Neutrophil (primary cell): ENCODE data around the gene GARIN5A.
A peak's percentile ranks its signal among the peaks of the same experiment; 100 is the strongest.

Source experiments
- H3K27ac ChIP-seq: fragments of 200-600 bp; sonication (generic); 2 replicates; pipeline ENCODE4 v1.5.1; 2016; ENCODE audit warnings: mild to moderate bottlenecking, moderate library complexity
- H3K27me3 ChIP-seq: fragments of 200-600 bp; sonication (generic); 2 replicates; pipeline ENCODE4 v1.6.0; 2016; ENCODE audit warnings: mild to moderate bottlenecking
- H3K36me3 ChIP-seq: fragments of 200-600 bp; sonication (generic); 2 replicates; pipeline ENCODE4 v1.5.1; 2017
- H3K4me1 ChIP-seq, 2 experiments: fragments of 200-600 bp in 1 of 2; sonication (generic) in 1 of 2; 1 replicate in 1 of 2; 2 replicates in 1 of 2; pipeline versions ENCODE4 v1.5.1 to v1.6.1; 2013 to 2016; ENCODE audit warnings: low read depth in 1 of 2, low read length in 1 of 2, mild to moderate bottlenecking in 1 of 2, moderate library complexity in 1 of 2; ENCODE audit not compliant: control insufficient read depth in 1 of 2, insufficient read depth in 1 of 2
- H3K4me3 ChIP-seq, 2 experiments: fragments of 200-600 bp in 1 of 2; sonication (generic) in 1 of 2; 1 replicate in 1 of 2; 2 replicates in 1 of 2; pipeline ENCODE4 v1.5.1; 2013 to 2016; ENCODE audit warnings: low read depth in 1 of 2, low read length in 1 of 2, mild to moderate bottlenecking in 1 of 2, moderate library complexity in 1 of 2
- H3K9me3 ChIP-seq: fragments of 200-600 bp; sonication (generic); 2 replicates; pipeline ENCODE4 v1.5.1; 2016
- TF ChIP-seq, protein P1 (sequence below): fragments of 200-600 bp; sonication (generic); IDR thresholded peaks from 2 replicates; pipeline ENCODE4 v1.5.1; 2016; ENCODE audit warnings: antibody characterized with exemption

Gene GARIN5A

DNA sequence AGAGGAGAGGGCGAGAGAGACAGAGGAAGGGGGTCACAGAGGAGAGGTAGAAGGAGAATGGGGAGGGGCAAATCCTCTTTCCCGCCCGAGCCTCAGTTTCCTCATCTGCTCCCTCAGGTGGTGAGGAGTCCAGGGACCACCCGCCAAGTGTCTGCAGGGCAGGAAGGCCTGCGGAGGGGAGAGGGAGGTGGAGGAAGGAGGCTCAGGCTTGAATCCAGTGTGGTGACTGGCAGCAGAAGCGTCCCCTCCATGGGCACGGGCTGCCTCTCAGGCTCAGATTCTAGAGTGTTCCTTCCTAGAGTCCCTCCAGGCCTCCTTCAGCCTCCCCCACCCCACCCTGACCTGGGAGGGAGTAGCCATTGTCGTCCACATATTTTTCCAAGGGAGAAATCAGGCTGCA is 16.5 kb upstream of the GARIN5A start:
- no peaks in the 10 kb centered on the region for H3K9me3 ChIP-seq
- no peaks in the 10 kb centered on the region for H3K27me3 ChIP-seq
- H3K36me3 ChIP-seq: no peaks in the 10 kb centered on the region
- TF ChIP-seq, protein P1, sequence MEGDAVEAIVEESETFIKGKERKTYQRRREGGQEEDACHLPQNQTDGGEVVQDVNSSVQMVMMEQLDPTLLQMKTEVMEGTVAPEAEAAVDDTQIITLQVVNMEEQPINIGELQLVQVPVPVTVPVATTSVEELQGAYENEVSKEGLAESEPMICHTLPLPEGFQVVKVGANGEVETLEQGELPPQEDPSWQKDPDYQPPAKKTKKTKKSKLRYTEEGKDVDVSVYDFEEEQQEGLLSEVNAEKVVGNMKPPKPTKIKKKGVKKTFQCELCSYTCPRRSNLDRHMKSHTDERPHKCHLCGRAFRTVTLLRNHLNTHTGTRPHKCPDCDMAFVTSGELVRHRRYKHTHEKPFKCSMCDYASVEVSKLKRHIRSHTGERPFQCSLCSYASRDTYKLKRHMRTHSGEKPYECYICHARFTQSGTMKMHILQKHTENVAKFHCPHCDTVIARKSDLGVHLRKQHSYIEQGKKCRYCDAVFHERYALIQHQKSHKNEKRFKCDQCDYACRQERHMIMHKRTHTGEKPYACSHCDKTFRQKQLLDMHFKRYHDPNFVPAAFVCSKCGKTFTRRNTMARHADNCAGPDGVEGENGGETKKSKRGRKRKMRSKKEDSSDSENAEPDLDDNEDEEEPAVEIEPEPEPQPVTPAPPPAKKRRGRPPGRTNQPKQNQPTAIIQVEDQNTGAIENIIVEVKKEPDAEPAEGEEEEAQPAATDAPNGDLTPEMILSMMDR: no peak
- H3K4me3 ChIP-seq: no peak overlapping the region
- H3K27ac ChIP-seq: no peak overlapping the region
- H3K4me1 ChIP-seq: peaks cover 3 to 10% of the 10 kb centered on the region in 2 experiments

DNA sequence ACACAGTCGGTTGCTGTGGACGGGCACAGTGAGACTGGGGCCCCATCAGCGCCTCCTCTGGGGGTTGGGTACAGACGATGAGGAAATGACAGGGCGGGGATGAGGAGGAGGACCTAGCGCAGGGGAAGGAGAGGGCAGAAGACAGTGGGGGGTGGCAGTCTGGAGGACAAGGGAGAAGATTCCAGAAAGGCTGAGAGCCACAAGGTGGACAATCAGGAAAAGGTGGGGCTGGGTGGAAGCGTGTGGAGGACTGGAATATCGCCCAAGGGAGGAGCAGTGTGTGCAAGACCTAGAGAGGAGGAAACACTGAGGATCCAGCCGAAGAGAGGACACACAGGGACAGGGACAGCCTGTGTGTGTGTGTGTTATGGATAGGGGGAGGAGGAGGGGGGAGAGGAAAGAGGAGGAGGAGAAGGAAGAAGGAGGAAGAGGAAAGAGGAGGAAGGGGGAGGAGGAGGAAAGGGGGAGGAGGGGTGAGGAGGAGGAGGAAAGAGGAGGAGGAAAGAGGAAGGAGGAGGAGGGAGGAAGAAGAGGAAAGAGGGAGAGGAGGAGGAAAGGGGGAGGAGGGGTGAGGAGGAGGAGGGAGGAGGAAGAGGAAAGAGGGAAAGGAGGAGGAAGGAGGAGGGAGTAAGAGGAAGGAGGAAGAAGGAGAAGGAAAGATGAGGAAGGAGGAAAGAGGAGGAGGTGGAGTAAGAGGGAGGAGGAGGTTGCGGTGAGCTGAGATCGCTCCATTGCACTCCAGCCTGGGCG is 15.8 kb upstream of the GARIN5A start:
- Histone ChIP-seq H3K27ac (peak overlapping the region; percentile 29), H3K9me3 (no peaks in the 10 kb centered on the region), H3K4me1 (peaks cover 3 to 10% of the 10 kb centered on the region in 2 experiments), H3K27me3 (no peaks in the 10 kb centered on the region), H3K36me3 (no peaks in the 10 kb centered on the region), H3K4me3 (no peak overlapping the region)
- TF ChIP-seq, protein P1: no peak

DNA sequence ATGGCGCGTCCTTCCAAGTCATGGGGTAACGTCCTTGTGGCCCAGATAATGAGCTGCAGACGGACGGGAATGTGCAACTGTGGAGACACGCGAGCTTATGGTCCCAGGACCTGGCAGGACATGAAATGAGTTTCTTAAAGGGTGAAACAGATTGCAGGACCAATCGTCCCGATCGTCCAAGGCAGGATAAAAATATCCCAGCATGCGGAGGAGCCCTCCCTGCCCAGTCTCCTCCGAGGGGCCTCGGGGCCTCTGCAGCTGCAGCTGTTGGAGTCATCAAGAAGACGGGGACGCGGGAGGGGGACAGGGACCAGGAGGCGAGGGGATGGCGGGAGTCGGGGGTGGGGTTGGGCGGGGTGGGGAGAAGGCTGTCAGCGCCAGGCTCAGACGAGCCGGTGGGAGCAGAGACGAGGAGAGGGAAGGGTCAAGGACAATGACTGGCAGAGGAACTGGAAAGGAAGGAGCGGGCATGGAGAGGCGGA is 14.4 kb upstream of the GARIN5A start:
- Histone ChIP-seq H3K9me3 (no peaks in the 10 kb centered on the region), H3K27ac (no peak overlapping the region), H3K4me3 (no peak overlapping the region), H3K4me1 (peaks cover 3 to 10% of the 10 kb centered on the region in 2 experiments), H3K36me3 (no peaks in the 10 kb centered on the region), H3K27me3 (no peaks in the 10 kb centered on the region)
- TF ChIP-seq, protein P1: no peak

DNA sequence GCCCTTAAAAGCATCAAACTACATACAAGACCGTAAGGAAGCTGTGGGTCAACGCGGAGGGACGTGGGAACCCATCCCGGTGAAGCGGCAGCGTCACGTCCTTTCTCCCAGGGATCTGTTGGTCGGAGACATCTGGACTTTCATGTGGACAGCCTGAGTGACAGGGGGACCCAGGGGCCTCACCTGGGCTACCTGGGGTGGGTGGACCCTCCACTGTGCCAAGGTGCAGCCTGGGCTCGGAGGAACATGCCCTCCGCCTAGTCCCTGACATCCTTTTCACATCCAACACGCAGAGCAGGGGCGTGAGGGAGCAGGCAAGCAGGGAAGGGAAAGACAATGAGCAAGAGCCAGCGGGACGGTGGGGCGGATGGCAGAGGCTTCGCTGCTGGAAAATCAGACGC is 13.8 kb upstream of the GARIN5A start:
- H3K4me3 ChIP-seq: no peak overlapping the region

DNA sequence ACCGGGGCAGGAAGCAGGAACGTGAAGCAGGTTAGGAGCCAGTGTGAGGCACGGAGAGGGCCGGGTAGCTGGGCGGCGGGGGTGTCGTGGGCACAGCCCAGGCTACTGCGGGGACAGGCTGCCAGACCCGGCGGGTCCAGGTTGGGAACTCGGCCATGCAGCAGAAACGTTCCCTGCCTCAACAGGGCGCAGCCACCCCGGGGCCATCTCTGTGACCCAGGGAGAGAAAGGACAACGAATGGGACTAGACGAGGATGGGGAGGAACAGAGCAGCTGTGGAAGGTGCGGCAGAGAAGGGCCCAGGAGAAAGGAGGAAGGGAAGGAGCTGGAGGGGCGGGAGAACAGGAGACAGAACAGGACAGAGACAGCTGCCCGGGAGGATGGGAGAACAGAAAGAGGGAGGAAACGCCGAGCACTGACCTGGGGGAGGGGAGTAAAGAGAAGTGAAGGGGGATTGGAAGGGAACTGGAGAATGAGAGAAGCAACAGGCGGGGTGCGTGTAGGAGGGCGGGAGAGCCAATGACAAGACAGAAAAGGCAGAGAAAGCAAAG is 12.9 kb upstream of the GARIN5A start:
- TF ChIP-seq, protein P1: no peak
- no peak overlapping the region for H3K4me3 ChIP-seq
- H3K27me3 ChIP-seq: no peaks in the 10 kb centered on the region
- H3K9me3 ChIP-seq: no peaks in the 10 kb centered on the region
- H3K36me3 ChIP-seq: no peaks in the 10 kb centered on the region
- H3K4me1 ChIP-seq: peaks cover 5 to 12% of the 10 kb centered on the region in 2 experiments
- H3K27ac ChIP-seq: no peak overlapping the region

More for the DNA sequence above, 13.8 kb upstream of the GARIN5A start:
- Histone ChIP-seq H3K36me3 (no peaks in the 10 kb centered on the region), H3K27ac (no peak overlapping the region), H3K4me1 (peaks cover 5 to 12% of the 10 kb centered on the region in 2 experiments), H3K27me3 (no peaks in the 10 kb centered on the region), H3K9me3 (no peaks in the 10 kb centered on the region)
- TF ChIP-seq, protein P1: no peak
